A549 (cell line): Measurements from ENCODE around the gene ERN1. TPM values are rescaled to one million over a fixed set of nuclear protein-coding genes. Genes with fewer than 3 reads are reported as not detected.

ENCODE experiments used
- ATAC-seq, 2 experiments: fragments of 200-7000 bp in 1 of 2; fragments of >200 bp in 1 of 2; cut with Nextera tagmentation in 1 of 2; cut with Tn5 transposase in 1 of 2; 3 replicates each; pipeline versions ENCODE4 v1.8.0 to v1.9.1; 2018 to 2020; ENCODE audit warnings: mild to moderate bottlenecking in 1 of 2, moderate library complexity in 1 of 2
- CTCF ChIA-PET: fragments of 300-600 bp; sonication (Branson Sonifier 250); formaldehyde crosslinking; extraction: SDS; loops from one replicate; lab custom pipeline; 2021; ENCODE audit warnings: antibody characterized with exemption, inconsistent platforms; lab: Yijun Ruan, JAX
- POLR2A ChIA-PET: fragments of 350-600 bp; formaldehyde crosslinking; extraction: SDS; loops from one replicate; lab custom pipeline; 2021; ENCODE audit warnings: antibody characterized with exemption, inconsistent platforms; lab: Yijun Ruan, JAX
- DNase-seq, 2 experiments: peaks; one replicate each; pipeline versions ENCODE4 v3.0.0 to v3.0.0-alpha.2; 2011 to 2016; ENCODE audit warnings: low read depth in 1 of 2, low spot score in 1 of 2
- FAIRE-seq: peaks from 2 replicates; lab custom pipeline; 2011; peaks lifted over from hg19 to GRCh38; lab: Jason Lieb, UNC
- H3K27ac ChIP-seq, 2 experiments: fragments of >200 bp; sonication (Bioruptor Twin); formaldehyde crosslinking; 3 replicates each; pipeline ENCODE4 v1.5.1; 2016 to 2017
- H3K4me1 ChIP-seq: fragments of >200 bp; sonication (Bioruptor Twin); formaldehyde crosslinking; 3 replicates; pipeline ENCODE4 v1.6.1; 2016
- H3K4me2 ChIP-seq: fragments of >200 bp; sonication (Bioruptor Twin); formaldehyde crosslinking; 3 replicates; pipeline ENCODE4 v1.6.1; 2016
- H3K4me3 ChIP-seq: fragments of >200 bp; sonication (Bioruptor Twin); formaldehyde crosslinking; 3 replicates; pipeline ENCODE4 v1.5.1; 2016
- H3K9me3 ChIP-seq: fragments of >200 bp; sonication (Bioruptor Twin); formaldehyde crosslinking; 3 replicates; pipeline ENCODE4 v1.6.1; 2016
- BHLHE40 ChIP-seq: IDR thresholded peaks from 2 replicates; pipeline ENCODE4 v1.6.1; 2012; ENCODE audit warnings: low read depth, low read length, inconsistent platforms
- CBX2 ChIP-seq: fragments of 200-600 bp; sonication (generic); IDR thresholded peaks from 2 replicates; pipeline ENCODE4 v1.6.1; 2016; ENCODE audit warnings: low read depth, mild to moderate bottlenecking, borderline replicate concordance
- CHD2 ChIP-seq: fragments of 150-350 bp; IDR thresholded peaks from 2 replicates; pipeline ENCODE4 v1.6.1; 2014; ENCODE audit warnings: low read length; ENCODE audit not compliant: partially characterized antibody
- ESRRA ChIP-seq: fragments of 150-350 bp; IDR thresholded peaks from 2 replicates; pipeline ENCODE4 v1.6.1; 2014; ENCODE audit warnings: mild to moderate bottlenecking, low read length, borderline replicate concordance
- FOSL2 ChIP-seq, 2 experiments: fragments of 450-650 bp in 1 of 2; fragments of >200 bp in 1 of 2; sonication (Bioruptor Twin) in 1 of 2; formaldehyde crosslinking; IDR thresholded peaks; 2 replicates each; pipeline versions ENCODE4 v1.5.0 to v1.6.1; 2016 to 2020; ENCODE audit warnings: mild to moderate bottlenecking in 1 of 2, moderate library complexity in 1 of 2
- HOXA7 ChIP-seq: fragments of 250-450 bp; sonication (Bioruptor Pico); IDR thresholded peaks from 2 replicates; pipeline ENCODE4 v1.5.0; 2020; ENCODE audit warnings: mild to moderate bottlenecking, moderate library complexity
- HOXB5 ChIP-seq: fragments of 250-450 bp; sonication (Bioruptor Pico); IDR thresholded peaks from 2 replicates; pipeline ENCODE4 v1.5.0; 2020; ENCODE audit warnings: mild to moderate bottlenecking, moderate library complexity
- MAX ChIP-seq: IDR thresholded peaks from 2 replicates; pipeline ENCODE4 v1.6.1; 2012
- MAZ ChIP-seq: fragments of 150-350 bp; IDR thresholded peaks from 2 replicates; pipeline ENCODE4 v1.6.1; 2014; ENCODE audit warnings: antibody characterized with exemption, low read depth, low read length, borderline replicate concordance
- PHF8 ChIP-seq: fragments of 200-600 bp; sonication (generic); IDR thresholded peaks from 2 replicates; pipeline ENCODE4 v1.6.1; 2016; ENCODE audit warnings: low read depth, mild to moderate bottlenecking, antibody characterized with exemption, moderate library complexity, borderline replicate concordance
- POLR2AphosphoS2 ChIP-seq: conservative IDR thresholded peaks from 2 replicates; pipeline ENCODE4 v1.6.1; 2012; ENCODE audit warnings: low read length, improper control_type of control experiment, inconsistent platforms
- RARB ChIP-seq: fragments of 250-450 bp; sonication (Bioruptor Pico); IDR thresholded peaks from 2 replicates; pipeline ENCODE4 v1.8.0; 2021; ENCODE audit warnings: mild to moderate bottlenecking, moderate library complexity
- RFX5 ChIP-seq: fragments of 450-650 bp; IDR thresholded peaks from 2 replicates; pipeline ENCODE4 v1.7.1; 2014; ENCODE audit warnings: antibody characterized with exemption, mild to moderate bottlenecking, moderate library complexity
- RNF2 ChIP-seq: fragments of 200-600 bp; sonication (generic); IDR thresholded peaks from 2 replicates; pipeline ENCODE4 v1.6.1; 2016; ENCODE audit warnings: low read depth, mild to moderate bottlenecking, antibody characterized with exemption, moderate library complexity, borderline replicate concordance
- SMC3 ChIP-seq: fragments of >200 bp; sonication (Bioruptor Twin); formaldehyde crosslinking; IDR thresholded peaks from 3 replicates; pipeline ENCODE4 v1.6.1; 2018; ENCODE audit warnings: inconsistent platforms
- SREBF2 ChIP-seq: fragments of 450-650 bp; IDR thresholded peaks from 2 replicates; pipeline ENCODE4 v1.6.1; 2014; ENCODE audit warnings: mild to moderate bottlenecking, moderate library complexity
- TFCP2L1 ChIP-seq: fragments of 250-450 bp; sonication (Bioruptor Pico); IDR thresholded peaks from 2 replicates; pipeline ENCODE4 v1.5.0; 2021; ENCODE audit warnings: mild to moderate bottlenecking
- TP53 ChIP-seq: fragments of 250-450 bp; sonication (Bioruptor Pico); IDR thresholded peaks from 2 replicates; pipeline ENCODE4 v1.5.0; 2021; ENCODE audit warnings: mild to moderate bottlenecking, moderate library complexity
- ZC3H11A ChIP-seq: fragments of 450-650 bp; IDR thresholded peaks from 2 replicates; pipeline ENCODE4 v1.6.1; 2014; ENCODE audit warnings: antibody characterized with exemption, mild to moderate bottlenecking
- WGBS: methylation state at CpG from one replicate; pipeline ENCODE4 v1.1.6; 2017; ENCODE audit errors: missing lambda C conversion rate; 5-methylcytosine and 5-hydroxymethylcytosine counted together
- polyA plus RNA-seq, 4 experiments: library from polyadenylated mRNA; depleted of rRNA in 3 of 4; stranded (reverse); fragments of >200 nt; fragmentation: RNase III in 1 of 4; extraction: RNeasy Plus Mini Kit Qiagen cat#74134 plus additional on column Dnase treatment in 1 of 4; gene quantifications; 2 replicates in 3 of 4; 3 replicates in 1 of 4; pipeline ENCODE4 v1.2.3, GENCODE V29; 2011 to 2017
- TF ChIP-seq, protein P1 (sequence below): fragments of 250-450 bp; sonication (Bioruptor Pico); IDR thresholded peaks from 2 replicates; pipeline ENCODE4 v1.5.0; 2020; ENCODE audit warnings: low read depth, mild to moderate bottlenecking, moderate library complexity
- TF ChIP-seq, protein P2 (sequence below): fragments of 450-650 bp; IDR thresholded peaks from 2 replicates; pipeline ENCODE4 v1.6.1; 2014; ENCODE audit warnings: antibody characterized with exemption
- TF ChIP-seq, protein P3 (sequence below): IDR thresholded peaks from 2 replicates; pipeline ENCODE4 v1.6.1; 2012; ENCODE audit warnings: low read depth, borderline replicate concordance

Gene ERN1
- polyA plus RNA-seq, 2 of the 4 experiments (the other 2 are of a cell fraction), result 4.1 to 19.8 TPM

- Histone ChIP-seq H3K4me3 (no peak overlapping the region), H3K4me2 (peak overlapping the region; percentile 85), H3K9me3 (no peaks in the 10 kb centered on the region), H3K27ac (no peak overlapping the region), H3K4me1 (peaks cover 3% of the 10 kb centered on the region; the same call in 1 of the 3 replicates)
- WGBS, result 54% methylated on average over 19 of the region's 19 CpGs
- no peak for DNase-seq
- no peak for FAIRE-seq
- POLR2A ChIA-PET, result interaction anchor here (1.0 to 1.4 kb wide), 3 partner anchors 105 to 120 kb away, joined by 3 to 7 read pairs (median 6); partner anchors contain the start of gene ERN1
- TF ChIP-seq, protein P1, sequence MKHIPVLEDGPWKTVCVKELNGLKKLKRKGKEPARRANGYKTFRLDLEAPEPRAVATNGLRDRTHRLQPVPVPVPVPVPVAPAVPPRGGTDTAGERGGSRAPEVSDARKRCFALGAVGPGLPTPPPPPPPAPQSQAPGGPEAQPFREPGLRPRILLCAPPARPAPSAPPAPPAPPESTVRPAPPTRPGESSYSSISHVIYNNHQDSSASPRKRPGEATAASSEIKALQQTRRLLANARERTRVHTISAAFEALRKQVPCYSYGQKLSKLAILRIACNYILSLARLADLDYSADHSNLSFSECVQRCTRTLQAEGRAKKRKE (CRISPR knock-in tag), result no peak
- TF ChIP-seq ESRRA, result peak; percentile 76; the same call in 1 of the 2 replicates
- peak; percentile 10 to 33; a peak in 3 of 6 replicates for ATAC-seq
- CTCF ChIA-PET, result interaction anchor here (0.6 to 18.1 kb wide), 75 partner anchors 8 to 319 kb away, joined by 3 to 863 read pairs (median 8); partner anchors contain the start of genes CSHL1, ERN1, GH1 and PRR29
These were observed 104.9 kb downstream of the ERN1 start for GRCh38 chr17:64024781-64025731.

- FAIRE-seq, result no peak
- H3K4me2 ChIP-seq, result no peak overlapping the region
- POLR2A ChIA-PET, result no interaction called here
These were observed 105.7 kb downstream of the ERN1 start for GRCh38 chr17:64024215-64024654.

GRCh38 chr17:64022611-64023063 is 107.3 kb downstream of the ERN1 start:
- ChIA-PET CTCF (interaction anchor here (0.7 to 18.1 kb wide), 8 partner anchors 14 to 133 kb away, joined by 3 to 863 read pairs (median 64); partner anchors contain the start of genes CSHL1, ERN1 and GH1), POLR2A (no interaction called here)
- FAIRE-seq (no peak), DNase-seq (no peak), ATAC-seq (no peak)
- TF ChIP-seq, protein P2, sequence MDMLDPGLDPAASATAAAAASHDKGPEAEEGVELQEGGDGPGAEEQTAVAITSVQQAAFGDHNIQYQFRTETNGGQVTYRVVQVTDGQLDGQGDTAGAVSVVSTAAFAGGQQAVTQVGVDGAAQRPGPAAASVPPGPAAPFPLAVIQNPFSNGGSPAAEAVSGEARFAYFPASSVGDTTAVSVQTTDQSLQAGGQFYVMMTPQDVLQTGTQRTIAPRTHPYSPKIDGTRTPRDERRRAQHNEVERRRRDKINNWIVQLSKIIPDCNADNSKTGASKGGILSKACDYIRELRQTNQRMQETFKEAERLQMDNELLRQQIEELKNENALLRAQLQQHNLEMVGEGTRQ, result no peak
- no peak for TF ChIP-seq POLR2AphosphoS2
- TF ChIP-seq MAZ, result no peak
- TF ChIP-seq SMC3, result no peak
- no peak for TF ChIP-seq CBX2
- TF ChIP-seq BHLHE40, result no peak
- no peak for TF ChIP-seq TFCP2L1 (CRISPR knock-in tag)
- TF ChIP-seq, protein P1 (CRISPR knock-in tag), result no peak
- TF ChIP-seq, protein P3, sequence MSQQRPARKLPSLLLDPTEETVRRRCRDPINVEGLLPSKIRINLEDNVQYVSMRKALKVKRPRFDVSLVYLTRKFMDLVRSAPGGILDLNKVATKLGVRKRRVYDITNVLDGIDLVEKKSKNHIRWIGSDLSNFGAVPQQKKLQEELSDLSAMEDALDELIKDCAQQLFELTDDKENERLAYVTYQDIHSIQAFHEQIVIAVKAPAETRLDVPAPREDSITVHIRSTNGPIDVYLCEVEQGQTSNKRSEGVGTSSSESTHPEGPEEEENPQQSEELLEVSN, result no peak
- no peak for TF ChIP-seq ESRRA
- no peak for TF ChIP-seq CHD2
- no peak for TF ChIP-seq SREBF2
- TF ChIP-seq RNF2, result no peak
- no peak for TF ChIP-seq RARB (CRISPR knock-in tag)
- TF ChIP-seq MAX, result no peak
- 67% methylated on average over 5 of the region's 5 CpGs for WGBS
- H3K9me3 ChIP-seq, result no peaks in the 10 kb centered on the region
- no peak overlapping the region for H3K4me2 ChIP-seq
- no peak overlapping the region for H3K4me3 ChIP-seq
- no peak overlapping the region for H3K27ac ChIP-seq
- H3K4me1 ChIP-seq, result no peaks in the 10 kb centered on the region

More at GRCh38 chr17:64024215-64024654, 105.7 kb downstream of the ERN1 start:
- 78% methylated on average over 8 of the region's 8 CpGs for WGBS
- TF ChIP-seq RNF2, result no peak
- TF ChIP-seq ZC3H11A, result no peak
- TF ChIP-seq SREBF2, result no peak
- no peak for TF ChIP-seq PHF8
- TF ChIP-seq POLR2AphosphoS2, result no peak
- no peak for TF ChIP-seq FOSL2 (IDR thresholded peaks at IDR 0.05)
- TF ChIP-seq FOSL2 (CRISPR knock-in tag; IDR thresholded peaks at IDR 0.05), result no peak
- no peak for TF ChIP-seq HOXB5
- no peak for TF ChIP-seq SMC3
- no peak for TF ChIP-seq RFX5
- TF ChIP-seq HOXA7 (CRISPR knock-in tag), result no peak
- no peak for TF ChIP-seq TP53 (CRISPR knock-in tag)
- TF ChIP-seq, all 56 proteins: peak for 0
- CTCF ChIA-PET, result interaction anchor here (0.6 to 18.1 kb wide), 27 partner anchors 8 to 278 kb away, joined by 3 to 863 read pairs (median 19); partner anchors contain the start of genes CSHL1, ERN1 and GH1
- Histone ChIP-seq H3K4me3 (no peak overlapping the region), H3K27ac (no peak overlapping the region), H3K9me3 (no peaks in the 10 kb centered on the region), H3K4me1 (peaks cover 3% of the 10 kb centered on the region; the same call in 1 of the 3 replicates)
- no peak for DNase-seq
- ATAC-seq, result no peak
